ENCODE measurements around the gene SETD5. TPM values are rescaled to one million over a fixed set of nuclear protein-coding genes. Genes with fewer than 3 reads are reported as not detected.
A peak's percentile ranks its signal among the peaks of the same experiment; 100 is the strongest.
"Not testable (repeated sequence)": the region's sequence is repeated elsewhere in the genome, so short reads cannot be mapped to it uniquely, and the experiment has no call there.

SETD5 gene
- total RNA-seq, 1 donor from 2014 or later, result 140 TPM

- Mint-ChIP-seq H3K27me3 (ENCODE audit: insufficient read depth) (no peaks in the 10 kb centered on the region), H3K9me3 (no peaks in the 10 kb centered on the region), H3K4me1 (ENCODE audit: low read depth) (peaks cover 27% of the 10 kb centered on the region), H3K27ac (peak overlapping the region; percentile 84), H3K36me3 (ENCODE audit: low read depth) (peaks cover 59% of the 10 kb centered on the region), H3K4me3 (no peak overlapping the region)
- DNase-seq (ENCODE audit: low spot score), result no peak
- intact Hi-C loops (cut with micrococcal nuclease), result no loop called here
Measured at GRCh38 chr3:9468460-9468859, 71.0 kb downstream of the SETD5 start.

DNA sequence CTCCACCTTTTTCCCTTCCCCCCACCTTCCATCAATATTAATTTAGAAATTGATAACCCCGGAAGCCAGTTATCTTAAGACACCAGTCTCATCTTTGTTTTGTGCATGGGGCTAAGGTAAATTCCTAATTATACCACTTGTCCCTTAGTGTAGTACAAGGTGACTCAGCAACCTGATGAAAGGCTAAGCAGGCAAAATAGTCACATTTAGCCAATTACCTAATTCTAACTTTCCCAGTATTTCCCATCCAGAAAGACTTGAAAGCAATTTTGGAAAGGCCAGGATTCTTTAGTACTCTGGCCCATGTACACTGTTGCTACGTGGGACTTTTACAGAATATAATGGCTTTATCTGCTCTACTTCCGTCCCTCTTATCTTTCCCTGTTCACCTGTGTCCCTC, 72.6 kb downstream of the SETD5 start:
- Mint-ChIP-seq H3K4me1 (ENCODE audit: low read depth) (peaks cover 27% of the 10 kb centered on the region), H3K27ac (peak overlapping the region; percentile 12), H3K36me3 (ENCODE audit: low read depth) (peaks cover 70% of the 10 kb centered on the region), H3K9me3 (no peaks in the 10 kb centered on the region), H3K27me3 (ENCODE audit: insufficient read depth) (no peaks in the 10 kb centered on the region), H3K4me3 (no peak overlapping the region)
- no peak for DNase-seq (ENCODE audit: low spot score)
- intact Hi-C loops (cut with micrococcal nuclease), result no loop called here

DNA sequence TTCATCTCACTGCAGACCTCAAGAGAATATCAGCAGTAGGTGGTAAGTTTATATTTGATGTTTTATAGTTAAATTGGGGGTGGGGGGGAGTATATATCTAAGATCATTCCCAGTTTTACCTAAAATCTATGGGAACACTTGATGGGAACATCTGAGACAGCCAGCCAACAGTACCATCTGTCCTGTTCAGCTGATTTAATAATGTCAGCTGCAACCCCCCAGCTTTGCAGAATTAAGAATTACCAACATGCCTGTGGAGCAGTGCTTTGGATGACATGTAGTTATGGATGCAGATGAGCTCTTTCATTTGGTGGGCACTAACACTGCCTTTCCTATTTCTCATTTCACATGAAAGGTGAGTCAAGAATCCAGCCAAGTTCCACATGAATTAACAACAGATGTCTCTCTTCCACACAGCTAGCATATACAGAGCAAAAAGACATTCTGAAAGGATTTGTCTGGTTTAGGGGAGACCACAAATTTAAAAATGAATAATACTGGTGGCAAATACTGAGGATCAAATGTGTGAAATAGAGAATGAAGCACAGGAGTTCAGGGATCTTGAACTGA, 76.2 kb downstream of the SETD5 start:
- peaks cover 76% of the 10 kb centered on the region for H3K36me3 Mint-ChIP-seq (ENCODE audit: low read depth)
- no peak overlapping the region for H3K4me3 Mint-ChIP-seq
- no peaks in the 10 kb centered on the region for H3K27me3 Mint-ChIP-seq (ENCODE audit: insufficient read depth)
- H3K27ac Mint-ChIP-seq, result no peak overlapping the region
- intact Hi-C loops (cut with micrococcal nuclease), result no loop called here
- H3K4me1 Mint-ChIP-seq (ENCODE audit: low read depth), result peaks cover 23% of the 10 kb centered on the region
- H3K9me3 Mint-ChIP-seq, result no peaks in the 10 kb centered on the region
- DNase-seq (ENCODE audit: low spot score), result no peak

DNA sequence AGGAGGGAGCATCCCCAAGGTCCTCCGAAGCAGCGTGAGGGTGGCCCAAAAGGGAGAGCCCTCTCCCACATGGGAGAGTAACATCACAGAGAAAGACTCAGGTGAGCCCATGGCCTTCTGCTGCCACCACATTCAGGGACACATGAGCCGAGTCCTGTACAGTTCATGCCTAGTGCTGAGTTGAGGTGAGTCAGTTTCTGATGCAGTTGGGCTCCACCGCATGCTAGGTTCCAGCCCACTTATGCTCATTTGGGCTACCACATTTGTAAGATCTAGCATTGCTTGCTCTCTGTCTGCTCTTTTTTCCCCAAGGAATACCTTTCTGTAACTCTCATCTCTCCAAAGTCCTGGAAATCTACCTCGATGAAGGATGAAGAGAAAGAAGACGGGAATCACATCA, 77.1 kb downstream of the SETD5 start:
- Mint-ChIP-seq H3K27ac (no peak overlapping the region), H3K9me3 (no peaks in the 10 kb centered on the region), H3K4me1 (ENCODE audit: low read depth) (peaks cover 17% of the 10 kb centered on the region), H3K27me3 (ENCODE audit: insufficient read depth) (no peaks in the 10 kb centered on the region), H3K36me3 (ENCODE audit: low read depth) (peaks cover 78% of the 10 kb centered on the region), H3K4me3 (no peak overlapping the region)
- DNase-seq (ENCODE audit: low spot score), result no peak
- intact Hi-C loops (cut with micrococcal nuclease), result no loop called here

DNA sequence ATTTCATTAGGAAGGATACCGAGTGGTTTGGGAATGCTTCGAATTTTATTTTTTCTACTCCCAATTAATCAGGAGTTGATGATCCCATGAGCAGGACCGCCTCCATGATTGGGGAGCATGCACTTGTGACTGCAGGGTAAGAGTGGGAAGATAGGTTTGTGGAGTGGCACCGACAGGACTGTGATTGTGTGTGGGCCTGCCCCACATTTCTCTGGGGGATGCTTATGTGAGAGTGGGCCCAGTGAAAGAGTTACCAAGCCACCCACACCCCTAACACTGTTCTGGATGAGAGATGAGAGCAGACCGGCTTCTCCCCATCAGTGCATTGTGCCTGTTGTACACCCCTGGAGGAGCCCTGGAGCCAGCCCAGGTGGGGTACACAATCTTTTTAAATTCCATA, 79.5 kb downstream of the SETD5 start:
- no peak overlapping the region for H3K27ac Mint-ChIP-seq

DNA sequence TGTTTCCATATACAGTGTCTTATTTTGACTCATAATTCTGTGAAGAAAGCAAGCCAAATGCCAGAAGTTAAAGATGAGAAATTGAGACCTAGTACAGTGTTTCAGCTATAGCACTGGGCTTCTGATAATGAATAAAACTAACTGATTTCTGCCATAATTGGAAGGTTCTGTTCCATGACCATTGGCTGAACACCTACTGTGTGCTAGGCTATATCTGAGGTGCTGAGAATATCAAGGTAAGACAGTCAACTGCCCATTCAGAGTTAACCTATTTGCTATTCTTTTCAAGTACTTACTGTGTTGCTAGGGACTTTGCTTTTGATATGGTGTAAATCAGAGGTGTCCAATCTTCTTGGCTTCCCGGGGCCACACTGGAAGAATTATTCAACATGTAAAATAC, 82.8 kb downstream of the SETD5 start:
- intact Hi-C loops (cut with micrococcal nuclease), result no loop called here
- peaks cover 46% of the 10 kb centered on the region for H3K36me3 Mint-ChIP-seq (ENCODE audit: low read depth)
- no peak overlapping the region for H3K27ac Mint-ChIP-seq
- no peak for DNase-seq (ENCODE audit: low spot score)
- H3K9me3 Mint-ChIP-seq, result no peaks in the 10 kb centered on the region
- peaks cover 9% of the 10 kb centered on the region for H3K4me1 Mint-ChIP-seq (ENCODE audit: low read depth)
- no peak overlapping the region for H3K4me3 Mint-ChIP-seq
- no peaks in the 10 kb centered on the region for H3K27me3 Mint-ChIP-seq (ENCODE audit: insufficient read depth)

More for the DNA sequence above, 79.5 kb downstream of the SETD5 start:
- no peak for DNase-seq (ENCODE audit: low spot score)
- H3K4me1 Mint-ChIP-seq (ENCODE audit: low read depth), result peaks cover 9% of the 10 kb centered on the region
- peaks cover 66% of the 10 kb centered on the region for H3K36me3 Mint-ChIP-seq (ENCODE audit: low read depth)
- H3K9me3 Mint-ChIP-seq, result no peaks in the 10 kb centered on the region
- intact Hi-C loops (cut with micrococcal nuclease), result no loop called here
- H3K27me3 Mint-ChIP-seq (ENCODE audit: insufficient read depth), result no peaks in the 10 kb centered on the region
- no peak overlapping the region for H3K4me3 Mint-ChIP-seq

GRCh38 chr3:9485248-9485647, 87.8 kb downstream of the SETD5 start:
- Mint-ChIP-seq H3K4me3 (no peak overlapping the region), H3K27me3 (ENCODE audit: insufficient read depth) (no peaks in the 10 kb centered on the region), H3K36me3 (ENCODE audit: low read depth) (peaks cover 28% of the 10 kb centered on the region), H3K4me1 (ENCODE audit: low read depth) (no peaks in the 10 kb centered on the region), H3K9me3 (peaks cover 6% of the 10 kb centered on the region), H3K27ac (no peak overlapping the region)
- DNase-seq (ENCODE audit: low spot score), result no peak
- intact Hi-C loops (cut with micrococcal nuclease), result no loop called here

DNA sequence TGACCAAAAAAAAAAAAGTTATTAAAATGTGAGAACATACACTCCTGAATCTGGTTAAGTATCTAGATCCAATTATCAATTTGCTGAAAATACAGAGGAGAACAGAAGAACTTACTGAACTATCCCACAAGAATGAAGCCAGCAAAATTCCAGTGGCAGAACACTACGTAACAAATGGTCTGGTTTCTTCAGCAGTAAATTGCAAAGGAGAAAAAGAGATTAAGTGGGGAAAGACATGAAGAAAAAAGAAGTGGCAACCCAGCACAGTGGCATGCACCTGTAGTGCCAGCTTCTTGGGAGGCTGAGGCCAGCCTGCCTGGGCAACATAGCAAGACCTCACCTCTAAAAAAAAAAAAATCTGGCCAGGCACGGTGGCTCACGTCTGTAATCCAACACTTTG, 94.1 kb downstream of the SETD5 start:
- Mint-ChIP-seq H3K9me3 (peaks cover 6% of the 10 kb centered on the region), H3K4me3 (no peak overlapping the region), H3K36me3 (ENCODE audit: low read depth) (peaks cover 8% of the 10 kb centered on the region), H3K27me3 (ENCODE audit: insufficient read depth) (no peaks in the 10 kb centered on the region), H3K27ac (no peak overlapping the region), H3K4me1 (ENCODE audit: low read depth) (no peaks in the 10 kb centered on the region)
- intact Hi-C loops (cut with micrococcal nuclease), result no loop called here
- DNase-seq (ENCODE audit: low spot score), result no peak

DNA sequence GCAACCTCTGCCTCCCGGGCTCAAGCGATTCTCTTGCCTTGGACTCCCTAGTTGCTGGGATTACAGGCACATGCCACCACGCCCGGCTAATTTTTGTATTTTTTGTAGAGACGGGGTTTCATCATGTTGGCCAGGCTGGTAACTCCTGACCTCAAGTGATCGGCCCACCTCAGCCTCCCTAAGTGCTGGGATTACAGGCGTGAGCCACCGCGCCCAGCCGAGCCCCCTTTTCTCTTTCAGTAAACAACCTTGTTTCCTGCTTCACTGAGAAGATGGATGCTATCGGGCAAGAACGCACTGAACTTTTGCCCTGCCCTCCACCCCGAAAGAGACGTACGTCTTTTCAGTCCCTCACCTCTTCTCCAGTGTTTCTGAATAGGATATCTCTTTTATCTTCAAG, 96.6 kb downstream of the SETD5 start:
- DNase-seq (ENCODE audit: low spot score); H3K4me1 Mint-ChIP-seq (ENCODE audit: low read depth); H3K4me3 Mint-ChIP-seq; H3K27ac Mint-ChIP-seq; H3K9me3 Mint-ChIP-seq; H3K27me3 Mint-ChIP-seq (ENCODE audit: insufficient read depth); H3K36me3 Mint-ChIP-seq (ENCODE audit: low read depth); intact Hi-C loops (cut with micrococcal nuclease): not testable (repeated sequence)

DNA sequence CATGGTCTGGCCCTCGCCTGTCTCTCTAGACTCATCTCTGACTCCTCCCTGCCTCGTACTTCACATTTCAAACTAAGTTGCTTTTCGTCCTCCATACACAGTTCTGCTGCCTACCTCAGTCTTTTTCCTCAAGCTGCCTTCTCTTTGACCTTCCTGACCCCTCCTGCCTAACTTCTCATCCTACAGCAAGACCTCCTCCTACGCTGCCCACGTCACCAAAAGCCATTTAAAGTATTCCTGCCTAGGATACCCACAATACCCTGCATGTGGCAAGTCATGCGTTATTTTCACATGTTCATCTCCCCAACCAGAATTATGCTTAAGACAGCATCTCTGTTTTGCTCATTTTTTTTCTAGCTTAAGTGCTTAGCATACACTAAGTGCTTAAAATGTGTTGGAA, 99.5 kb downstream of the SETD5 start:
- H3K27me3 Mint-ChIP-seq (ENCODE audit: insufficient read depth), result peaks cover 15% of the 10 kb centered on the region
- H3K4me1 Mint-ChIP-seq (ENCODE audit: low read depth), result no peaks in the 10 kb centered on the region
- intact Hi-C loops (cut with micrococcal nuclease), result no loop called here
- no peak overlapping the region for H3K4me3 Mint-ChIP-seq
- no peak overlapping the region for H3K27ac Mint-ChIP-seq
- H3K9me3 Mint-ChIP-seq, result no peaks in the 10 kb centered on the region
- DNase-seq (ENCODE audit: low spot score), result no peak
- no peaks in the 10 kb centered on the region for H3K36me3 Mint-ChIP-seq (ENCODE audit: low read depth)

DNA sequence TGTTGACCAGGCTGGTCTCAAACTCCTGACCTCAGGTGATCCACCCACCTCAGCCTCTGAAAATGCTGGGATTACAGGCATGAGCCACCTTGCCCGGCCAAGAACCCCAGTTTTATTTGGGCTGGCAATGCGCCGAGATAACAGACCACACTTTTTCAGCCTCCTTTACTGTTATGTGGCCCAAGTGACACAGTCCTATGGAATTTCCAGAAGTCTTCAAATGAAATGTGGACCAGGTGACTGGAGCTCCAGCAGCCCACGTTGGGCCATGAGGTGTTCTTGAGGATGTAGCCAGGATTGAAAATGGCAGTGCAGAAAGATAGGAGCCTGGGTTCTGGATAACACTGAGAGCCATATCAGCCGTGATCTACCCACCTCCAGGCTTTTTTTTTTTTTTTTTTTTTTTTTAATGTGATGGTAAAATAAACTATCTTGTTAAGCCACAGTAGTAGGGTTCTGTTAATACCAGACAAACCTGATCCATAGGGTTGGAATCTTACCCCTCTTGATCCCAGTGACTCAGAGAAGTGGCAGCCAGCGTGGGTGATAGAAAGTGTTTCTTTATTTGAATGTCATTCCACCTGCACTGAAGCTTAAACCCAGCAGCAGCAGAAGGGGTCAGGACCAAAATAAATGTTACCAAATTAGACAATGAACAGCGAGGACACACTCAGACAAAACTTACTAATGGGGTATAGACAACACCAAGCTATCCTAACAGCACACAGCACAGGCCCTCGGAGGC, 100.6 kb downstream of the SETD5 start:
- Mint-ChIP-seq H3K4me1 (ENCODE audit: low read depth) (no peaks in the 10 kb centered on the region), H3K27me3 (ENCODE audit: insufficient read depth) (peaks cover 17% of the 10 kb centered on the region), H3K27ac (no peak overlapping the region), H3K9me3 (no peaks in the 10 kb centered on the region), H3K4me3 (no peak overlapping the region), H3K36me3 (ENCODE audit: low read depth) (no peaks in the 10 kb centered on the region)
- DNase-seq (ENCODE audit: low spot score), result no peak
- intact Hi-C loops (cut with micrococcal nuclease), result no loop called here

DNA sequence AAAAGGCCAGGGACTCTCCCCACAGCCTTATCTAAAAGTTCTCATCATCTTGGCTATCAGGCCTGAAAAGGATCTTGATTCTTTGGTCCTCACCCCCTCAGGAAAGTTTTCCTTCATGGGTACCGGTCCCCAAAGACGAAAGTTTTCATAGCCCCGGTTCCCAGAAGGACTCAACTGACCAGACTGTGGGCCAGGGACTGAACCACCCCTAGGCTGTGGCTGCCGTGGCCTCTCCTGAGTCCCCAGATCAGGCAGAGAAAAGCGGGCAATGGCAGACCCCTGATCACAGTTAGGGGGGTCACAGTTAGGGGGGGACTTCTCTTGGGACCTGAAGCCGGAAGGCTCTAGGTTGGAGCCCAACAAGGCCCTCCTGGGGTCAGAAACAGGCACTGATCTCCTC, 101.4 kb downstream of the SETD5 start:
- no peak for DNase-seq (ENCODE audit: low spot score)
- Mint-ChIP-seq H3K36me3 (ENCODE audit: low read depth) (no peaks in the 10 kb centered on the region), H3K4me1 (ENCODE audit: low read depth) (no peaks in the 10 kb centered on the region), H3K27me3 (ENCODE audit: insufficient read depth) (peaks cover 17% of the 10 kb centered on the region), H3K27ac (no peak overlapping the region), H3K4me3 (no peak overlapping the region), H3K9me3 (no peaks in the 10 kb centered on the region)
- intact Hi-C loops (cut with micrococcal nuclease), result no loop called here

- H3K4me3 Mint-ChIP-seq, result no peak overlapping the region
- no peaks in the 10 kb centered on the region for H3K9me3 Mint-ChIP-seq
- H3K36me3 Mint-ChIP-seq (ENCODE audit: low read depth), result no peaks in the 10 kb centered on the region
- DNase-seq (ENCODE audit: low spot score), result no peak
- peaks cover 18% of the 10 kb centered on the region for H3K27me3 Mint-ChIP-seq (ENCODE audit: insufficient read depth)
- intact Hi-C loops (cut with micrococcal nuclease), result loop anchor here (5.0 kb wide), 1 partner anchor 527 kb away; no protein-coding TSS in a partner anchor
- no peak overlapping the region for H3K27ac Mint-ChIP-seq
- H3K4me1 Mint-ChIP-seq (ENCODE audit: low read depth), result no peaks in the 10 kb centered on the region
Measured at GRCh38 chr3:9499455-9500107, 102.2 kb downstream of the SETD5 start.

Measured in activated T-helper 1 cell treated with anti-CD3 and anti-CD28 coated beads, Interleukin-12 subunit alpha, Interleukin-12 subunit beta, Interleukin-2, Interleukin-4 antibody, amounts not matched to agents 30 ng/mL and 10 ng/mL and 1 ng/mL, durations not matched to agents 14 hours and 24 hours and 36 hours (primary cell).